HCT116 (cell line): Measurements from ENCODE around the gene REPS1. TPM values are rescaled to one million over a fixed set of nuclear protein-coding genes. Genes with fewer than 3 reads are reported as not detected.

ENCODE experiments used
- ATAC-seq: fragments of 200-7000 bp; cut with Tn5 transposase; 2 replicates; pipeline ENCODE4 v1.9.1; 2020; ENCODE audit warnings: mild to moderate bottlenecking, moderate library complexity
- BruUV-seq: library from RNA; stranded (reverse); fragments of 400-500 nt; replicated peaks from 2 replicates; lab custom pipeline; 2021; lab: Mats Ljungman, UMichigan
- CTCF ChIA-PET: fragments of 300-600 bp; sonication (Branson Sonifier 250); formaldehyde crosslinking; loops from one replicate; lab custom pipeline; 2021; ENCODE audit warnings: antibody characterized with exemption; lab: Charles Lee
- POLR2A ChIA-PET: fragments of 300-600, 350-600 bp; sonication (Branson Sonifier 250); formaldehyde crosslinking; loops from one replicate; lab custom pipeline; 2021; ENCODE audit warnings: antibody characterized with exemption; lab: Charles Lee
- RAD21 ChIA-PET, 2 experiments: fragments of 300-600 bp; sonication (Branson Sonifier 250); formaldehyde crosslinking; loops; one replicate each; lab custom pipeline; 2023; ENCODE audit warnings: low total read pairs in 2 of 2; ENCODE audit not compliant: uncharacterized antibody in 2 of 2, unreplicated experiment in 2 of 2, low non-redundant PET in 1 of 2; lab: Charles Lee
- DNase-seq: peaks from one replicate; pipeline ENCODE4 v3.0.0-alpha.2; 2010; ENCODE audit warnings: low read depth, low spot score
- H2AFZ ChIP-seq: fragments of 200-600 bp; shearing (Covaris generic), sonication (generic); 2 replicates; pipeline ENCODE4 v1.6.1; 2017; ENCODE audit warnings: low read depth, mixed run types, mixed read lengths, antibody characterized with exemption, low read length; ENCODE audit not compliant: poor library complexity, severe bottlenecking
- H3K27ac ChIP-seq: 2 replicates; pipeline ENCODE4 v1.5.1; 2012; ENCODE audit warnings: low read depth, low read length
- H3K27me3 ChIP-seq: fragments of 200-600 bp; sonication (generic); 2 replicates; pipeline ENCODE4 v1.6.1; 2016; ENCODE audit warnings: mixed run types, low read length, mixed read lengths; ENCODE audit not compliant: insufficient read depth
- H3K36me3 ChIP-seq, 2 experiments: fragments of 200-500 bp in 1 of 2; fragments of 200-600 bp in 1 of 2; sonication (Bioruptor generic) in 1 of 2; sonication (generic) in 1 of 2; 2 replicates each; pipeline versions ENCODE4 v1.5.1 to v1.6.1; 2014 to 2016; ENCODE audit warnings: low read length in 2 of 2, inconsistent platforms in 1 of 2, mixed read lengths in 1 of 2, mixed run types in 1 of 2; ENCODE audit not compliant: insufficient read depth in 2 of 2, control insufficient read depth in 1 of 2
- H3K4me1 ChIP-seq, 2 experiments: fragments of 200-600 bp in 1 of 2; sonication (generic) in 1 of 2; 2 replicates each; pipeline versions ENCODE4 v1.5.1 to v1.6.1; 2012 to 2017; ENCODE audit warnings: low read length in 2 of 2, inconsistent platforms in 1 of 2, mild to moderate bottlenecking in 1 of 2, mixed read lengths in 1 of 2, mixed run types in 1 of 2, moderate library complexity in 1 of 2; ENCODE audit not compliant: insufficient read depth in 2 of 2, control insufficient read depth in 1 of 2
- H3K4me2 ChIP-seq: fragments of 200-600 bp; sonication (generic); 2 replicates; pipeline ENCODE4 v1.6.1; 2017; ENCODE audit warnings: mixed run types, low read length, mixed read lengths
- H3K4me3 ChIP-seq, 2 experiments: fragments of 200-600 bp in 1 of 2; sonication (generic) in 1 of 2; replicated peaks in 1 of 2; 2 replicates each; pipeline ENCODE4 v1.5.1; 2011 to 2016; ENCODE audit warnings: low read length in 2 of 2, control low read depth in 1 of 2, low read depth in 1 of 2, mild to moderate bottlenecking in 1 of 2, mixed read lengths in 1 of 2, mixed run types in 1 of 2
- H3K79me2 ChIP-seq: fragments of 200-600 bp; sonication (generic); 2 replicates; pipeline ENCODE4 v1.6.1; 2017; ENCODE audit warnings: mild to moderate bottlenecking, mixed run types, low read length, moderate library complexity, mixed read lengths; ENCODE audit not compliant: insufficient read depth
- H3K9ac ChIP-seq: fragments of 200-600 bp; sonication (generic); 2 replicates; pipeline ENCODE4 v1.6.1; 2016; ENCODE audit warnings: low read length, mixed read lengths
- H3K9me2 ChIP-seq: fragments of 200-600 bp; sonication (generic), shearing (Covaris generic); 2 replicates; pipeline ENCODE4 v1.6.1; 2017; ENCODE audit warnings: mixed run types, mild to moderate bottlenecking, moderate library complexity; ENCODE audit not compliant: insufficient read depth
- H3K9me3 ChIP-seq, 2 experiments: fragments of 200-500 bp in 1 of 2; fragments of 200-600 bp in 1 of 2; sonication (Bioruptor generic) in 1 of 2; sonication (generic) in 1 of 2; 2 replicates each; pipeline ENCODE4 v1.6.1; 2014 to 2017; ENCODE audit warnings: low read length in 2 of 2, mixed read lengths in 2 of 2, inconsistent platforms in 1 of 2, low read depth in 1 of 2, mild to moderate bottlenecking in 1 of 2, mixed run types in 1 of 2, moderate library complexity in 1 of 2; ENCODE audit not compliant: control insufficient read depth in 1 of 2, insufficient read depth in 1 of 2
- H4K20me1 ChIP-seq: fragments of 200-600 bp; sonication (generic), shearing (Covaris generic); 2 replicates; pipeline ENCODE4 v1.6.1; 2017; ENCODE audit warnings: mixed run types, mild to moderate bottlenecking, moderate library complexity; ENCODE audit not compliant: insufficient read depth
- CEBPB ChIP-seq: IDR thresholded peaks from 2 replicates; pipeline ENCODE4 v1.6.1; 2012; ENCODE audit warnings: low read depth
- EGR1 ChIP-seq: IDR thresholded peaks from 2 replicates; pipeline ENCODE4 v1.6.1; 2012; ENCODE audit warnings: low read depth
- ELF1 ChIP-seq: IDR thresholded peaks from 2 replicates; pipeline ENCODE4 v1.6.1; 2012; ENCODE audit warnings: low read depth, borderline replicate concordance
- EZH2 ChIP-seq: fragments of 200-600 bp; sonication (generic); IDR thresholded peaks from 2 replicates; pipeline ENCODE4 v1.6.1; 2017; ENCODE audit warnings: antibody characterized with exemption, mixed run types
- EZH2phosphoT487 ChIP-seq: fragments of 200-600 bp; IDR thresholded peaks from 2 replicates; pipeline ENCODE4 v1.6.1; 2018; ENCODE audit warnings: antibody characterized with exemption, borderline replicate concordance
- FOSL1 ChIP-seq: IDR thresholded peaks from 2 replicates; pipeline ENCODE4 v1.6.1; 2012; ENCODE audit warnings: low read depth
- JUND ChIP-seq: IDR thresholded peaks from 2 replicates; pipeline ENCODE4 v1.6.1; 2012
- POLR2AphosphoS5 ChIP-seq: IDR thresholded peaks from 2 replicates; pipeline ENCODE4 v1.6.1; 2011; ENCODE audit warnings: mild to moderate bottlenecking, low read depth, low read length, moderate library complexity
- SRF ChIP-seq: IDR thresholded peaks from 2 replicates; pipeline ENCODE4 v1.6.1; 2012; ENCODE audit warnings: low read depth
- TCF7L2 ChIP-seq: IDR thresholded peaks from 2 replicates; pipeline ENCODE4 v1.7.0; 2011; ENCODE audit warnings: borderline replicate concordance, inconsistent platforms; ENCODE audit not compliant: insufficient read depth, insufficient read length; ENCODE audit errors: extremely low read depth
- YY1 ChIP-seq: IDR thresholded peaks from 2 replicates; pipeline ENCODE4 v1.6.1; 2011; ENCODE audit warnings: low read length, low read depth, moderate library complexity, mild to moderate bottlenecking; ENCODE audit not compliant: insufficient replicate concordance; ENCODE audit errors: extremely low read depth
- ZFX ChIP-seq: fragments of 450-650 bp; IDR thresholded peaks from 2 replicates; pipeline ENCODE4 v1.6.1; 2017
- intact Hi-C: fragments of 100-400 bp; cut with micrococcal nuclease; formaldehyde crosslinking; loops from 2 replicates; pipeline ENCODE4 v1.10.0; 2022
- total RNA-seq: library from RNA; stranded (reverse); gene quantifications from one replicate; pipeline ENCODE4 v1.2.1, GENCODE V29; 2021; ENCODE audit not compliant: unreplicated experiment
- TF ChIP-seq, protein P1 (sequence below): IDR thresholded peaks from 2 replicates; pipeline ENCODE4 v1.6.1; 2012; ENCODE audit warnings: low read depth
- TF ChIP-seq, protein P2 (sequence below): IDR thresholded peaks from 2 replicates; pipeline ENCODE4 v1.6.1; 2012
- TF ChIP-seq, protein P3 (sequence below), 3 experiments: fragments of 200-600 bp in 1 of 3; sonication (generic) in 1 of 3; IDR thresholded peaks in 2 of 3; conservative IDR thresholded peaks in 1 of 3; 2 replicates each; pipeline ENCODE4 v1.5.1; 2012 to 2017; ENCODE audit warnings: low read depth in 2 of 3, low read length in 2 of 3, antibody characterized with exemption in 1 of 3, borderline replicate concordance in 1 of 3, control low read depth in 1 of 3, mild to moderate bottlenecking in 1 of 3, mixed read lengths in 1 of 3, mixed run types in 1 of 3, moderate library complexity in 1 of 3; ENCODE audit not compliant: insufficient read depth in 1 of 3
- TF ChIP-seq, protein P4 (sequence below): IDR thresholded peaks from 2 replicates; pipeline ENCODE4 v1.6.1; 2012

The REPS1 gene
- total RNA-seq, 1 experiment from 2014 or later = 52.7 TPM

GRCh38 chr6:138991206-138991605 lies 3.2 kb upstream of the REPS1 start:
- Histone ChIP-seq H3K9ac (no peak overlapping the region), H3K79me2 (peaks cover 17% of the 10 kb centered on the region), H4K20me1 (no peaks in the 10 kb centered on the region; the same call in 1 of the 2 replicates), H3K27ac (no peak overlapping the region), H2AFZ (no peak overlapping the region)
- CTCF ChIA-PET = no interaction called here
- no peak for TF ChIP-seq YY1
- TF ChIP-seq, protein P1, sequence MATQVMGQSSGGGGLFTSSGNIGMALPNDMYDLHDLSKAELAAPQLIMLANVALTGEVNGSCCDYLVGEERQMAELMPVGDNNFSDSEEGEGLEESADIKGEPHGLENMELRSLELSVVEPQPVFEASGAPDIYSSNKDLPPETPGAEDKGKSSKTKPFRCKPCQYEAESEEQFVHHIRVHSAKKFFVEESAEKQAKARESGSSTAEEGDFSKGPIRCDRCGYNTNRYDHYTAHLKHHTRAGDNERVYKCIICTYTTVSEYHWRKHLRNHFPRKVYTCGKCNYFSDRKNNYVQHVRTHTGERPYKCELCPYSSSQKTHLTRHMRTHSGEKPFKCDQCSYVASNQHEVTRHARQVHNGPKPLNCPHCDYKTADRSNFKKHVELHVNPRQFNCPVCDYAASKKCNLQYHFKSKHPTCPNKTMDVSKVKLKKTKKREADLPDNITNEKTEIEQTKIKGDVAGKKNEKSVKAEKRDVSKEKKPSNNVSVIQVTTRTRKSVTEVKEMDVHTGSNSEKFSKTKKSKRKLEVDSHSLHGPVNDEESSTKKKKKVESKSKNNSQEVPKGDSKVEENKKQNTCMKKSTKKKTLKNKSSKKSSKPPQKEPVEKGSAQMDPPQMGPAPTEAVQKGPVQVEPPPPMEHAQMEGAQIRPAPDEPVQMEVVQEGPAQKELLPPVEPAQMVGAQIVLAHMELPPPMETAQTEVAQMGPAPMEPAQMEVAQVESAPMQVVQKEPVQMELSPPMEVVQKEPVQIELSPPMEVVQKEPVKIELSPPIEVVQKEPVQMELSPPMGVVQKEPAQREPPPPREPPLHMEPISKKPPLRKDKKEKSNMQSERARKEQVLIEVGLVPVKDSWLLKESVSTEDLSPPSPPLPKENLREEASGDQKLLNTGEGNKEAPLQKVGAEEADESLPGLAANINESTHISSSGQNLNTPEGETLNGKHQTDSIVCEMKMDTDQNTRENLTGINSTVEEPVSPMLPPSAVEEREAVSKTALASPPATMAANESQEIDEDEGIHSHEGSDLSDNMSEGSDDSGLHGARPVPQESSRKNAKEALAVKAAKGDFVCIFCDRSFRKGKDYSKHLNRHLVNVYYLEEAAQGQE = no peak
- TF ChIP-seq EZH2 = no peak
- no peak for TF ChIP-seq EZH2phosphoT487
- TF ChIP-seq CEBPB = no peak
- no peak for TF ChIP-seq SRF
- no peak for TF ChIP-seq FOSL1
- TF ChIP-seq ELF1 = no peak
- no peak for TF ChIP-seq JUND
- no peak for TF ChIP-seq POLR2AphosphoS5
- no peak for TF ChIP-seq ZFX
- no peak for TF ChIP-seq EGR1
- TF ChIP-seq, protein P2, sequence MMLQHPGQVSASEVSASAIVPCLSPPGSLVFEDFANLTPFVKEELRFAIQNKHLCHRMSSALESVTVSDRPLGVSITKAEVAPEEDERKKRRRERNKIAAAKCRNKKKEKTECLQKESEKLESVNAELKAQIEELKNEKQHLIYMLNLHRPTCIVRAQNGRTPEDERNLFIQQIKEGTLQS = no peak
- TF ChIP-seq TCF7L2 = no peak
- TF ChIP-seq, protein P3, sequence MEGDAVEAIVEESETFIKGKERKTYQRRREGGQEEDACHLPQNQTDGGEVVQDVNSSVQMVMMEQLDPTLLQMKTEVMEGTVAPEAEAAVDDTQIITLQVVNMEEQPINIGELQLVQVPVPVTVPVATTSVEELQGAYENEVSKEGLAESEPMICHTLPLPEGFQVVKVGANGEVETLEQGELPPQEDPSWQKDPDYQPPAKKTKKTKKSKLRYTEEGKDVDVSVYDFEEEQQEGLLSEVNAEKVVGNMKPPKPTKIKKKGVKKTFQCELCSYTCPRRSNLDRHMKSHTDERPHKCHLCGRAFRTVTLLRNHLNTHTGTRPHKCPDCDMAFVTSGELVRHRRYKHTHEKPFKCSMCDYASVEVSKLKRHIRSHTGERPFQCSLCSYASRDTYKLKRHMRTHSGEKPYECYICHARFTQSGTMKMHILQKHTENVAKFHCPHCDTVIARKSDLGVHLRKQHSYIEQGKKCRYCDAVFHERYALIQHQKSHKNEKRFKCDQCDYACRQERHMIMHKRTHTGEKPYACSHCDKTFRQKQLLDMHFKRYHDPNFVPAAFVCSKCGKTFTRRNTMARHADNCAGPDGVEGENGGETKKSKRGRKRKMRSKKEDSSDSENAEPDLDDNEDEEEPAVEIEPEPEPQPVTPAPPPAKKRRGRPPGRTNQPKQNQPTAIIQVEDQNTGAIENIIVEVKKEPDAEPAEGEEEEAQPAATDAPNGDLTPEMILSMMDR (IDR thresholded peaks at IDR 0.05 in 2 of 3, conservative IDR thresholded peaks at IDR 0.05 in 1 of 3; ENCODE audit: borderline replicate concordance in 1 of 3, insufficient read depth in 1 of 3, low read depth in 2 of 3, low read length in 2 of 3) = no peak
- TF ChIP-seq, protein P4, sequence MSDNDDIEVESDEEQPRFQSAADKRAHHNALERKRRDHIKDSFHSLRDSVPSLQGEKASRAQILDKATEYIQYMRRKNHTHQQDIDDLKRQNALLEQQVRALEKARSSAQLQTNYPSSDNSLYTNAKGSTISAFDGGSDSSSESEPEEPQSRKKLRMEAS = no peak
- TF ChIP-seq, all 23 proteins: peak for 0
- H3K4me3 ChIP-seq = no peak overlapping the region
- intact Hi-C loops = no loop called here
- no peaks in the 10 kb centered on the region for H3K36me3 ChIP-seq
- no peaks in the 10 kb centered on the region for H3K9me2 ChIP-seq
- H3K9me3 ChIP-seq = no peaks in the 10 kb centered on the region
- H3K4me2 ChIP-seq = no peak overlapping the region
- H3K27me3 ChIP-seq = no peaks in the 10 kb centered on the region
- no peak for DNase-seq
- no peak for ATAC-seq
- BruUV-seq = no TSS peak
- ChIA-PET POLR2A (interaction anchor here (0.8 kb wide), 1 partner anchor 677 kb away, joined by 4 read pairs; no protein-coding TSS in a partner anchor), RAD21 (no interaction called here)
- peaks cover 5 to 15% of the 10 kb centered on the region in 2 experiments; a peak in 2 of 4 replicates for H3K4me1 ChIP-seq
